ENCODE results near the gene DLG5.

The DLG5 gene

DNA sequence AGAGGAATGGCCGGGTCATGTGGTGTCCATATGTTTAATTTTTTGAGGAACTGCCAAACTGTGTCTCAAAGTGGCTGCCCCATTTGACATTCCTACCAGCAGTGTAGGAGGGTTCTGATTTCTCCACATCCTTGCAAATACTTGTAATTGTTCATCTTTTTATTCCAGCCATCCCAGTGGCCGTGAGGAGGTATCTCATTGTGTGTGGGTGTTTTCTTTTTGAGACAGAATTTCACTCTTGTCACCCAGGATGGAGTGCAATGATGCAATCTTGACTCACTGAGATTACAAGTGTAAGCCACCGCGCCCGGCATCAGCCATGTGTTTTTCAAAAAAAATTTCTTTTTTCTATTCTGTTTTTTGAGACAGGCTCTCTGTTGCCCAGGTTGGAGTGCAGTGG lies 38.7 kb upstream of the DLG5 start:
- TF ChIP-seq POLR2AphosphoS5 (IDR thresholded peaks at IDR 0.05; ENCODE audit: low read depth, low read length) (no peak), FOXP2 (optimal IDR thresholded peaks at IDR 0.05; ENCODE audit: borderline replicate concordance, extremely low read depth, extremely low read length, insufficient read depth) (no peak), SIN3A (IDR thresholded peaks at IDR 0.05; ENCODE audit: borderline replicate concordance, insufficient read depth, low read length) (no peak), TAF1 (IDR thresholded peaks at IDR 0.05; ENCODE audit: borderline replicate concordance, insufficient read depth, low read length) (no peak)
- TF ChIP-seq, protein P1, sequence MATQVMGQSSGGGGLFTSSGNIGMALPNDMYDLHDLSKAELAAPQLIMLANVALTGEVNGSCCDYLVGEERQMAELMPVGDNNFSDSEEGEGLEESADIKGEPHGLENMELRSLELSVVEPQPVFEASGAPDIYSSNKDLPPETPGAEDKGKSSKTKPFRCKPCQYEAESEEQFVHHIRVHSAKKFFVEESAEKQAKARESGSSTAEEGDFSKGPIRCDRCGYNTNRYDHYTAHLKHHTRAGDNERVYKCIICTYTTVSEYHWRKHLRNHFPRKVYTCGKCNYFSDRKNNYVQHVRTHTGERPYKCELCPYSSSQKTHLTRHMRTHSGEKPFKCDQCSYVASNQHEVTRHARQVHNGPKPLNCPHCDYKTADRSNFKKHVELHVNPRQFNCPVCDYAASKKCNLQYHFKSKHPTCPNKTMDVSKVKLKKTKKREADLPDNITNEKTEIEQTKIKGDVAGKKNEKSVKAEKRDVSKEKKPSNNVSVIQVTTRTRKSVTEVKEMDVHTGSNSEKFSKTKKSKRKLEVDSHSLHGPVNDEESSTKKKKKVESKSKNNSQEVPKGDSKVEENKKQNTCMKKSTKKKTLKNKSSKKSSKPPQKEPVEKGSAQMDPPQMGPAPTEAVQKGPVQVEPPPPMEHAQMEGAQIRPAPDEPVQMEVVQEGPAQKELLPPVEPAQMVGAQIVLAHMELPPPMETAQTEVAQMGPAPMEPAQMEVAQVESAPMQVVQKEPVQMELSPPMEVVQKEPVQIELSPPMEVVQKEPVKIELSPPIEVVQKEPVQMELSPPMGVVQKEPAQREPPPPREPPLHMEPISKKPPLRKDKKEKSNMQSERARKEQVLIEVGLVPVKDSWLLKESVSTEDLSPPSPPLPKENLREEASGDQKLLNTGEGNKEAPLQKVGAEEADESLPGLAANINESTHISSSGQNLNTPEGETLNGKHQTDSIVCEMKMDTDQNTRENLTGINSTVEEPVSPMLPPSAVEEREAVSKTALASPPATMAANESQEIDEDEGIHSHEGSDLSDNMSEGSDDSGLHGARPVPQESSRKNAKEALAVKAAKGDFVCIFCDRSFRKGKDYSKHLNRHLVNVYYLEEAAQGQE (IDR thresholded peaks at IDR 0.05; ENCODE audit: insufficient read depth in 1 of 2, low read depth in 2 of 2, low read length in 2 of 2): no peak

DNA sequence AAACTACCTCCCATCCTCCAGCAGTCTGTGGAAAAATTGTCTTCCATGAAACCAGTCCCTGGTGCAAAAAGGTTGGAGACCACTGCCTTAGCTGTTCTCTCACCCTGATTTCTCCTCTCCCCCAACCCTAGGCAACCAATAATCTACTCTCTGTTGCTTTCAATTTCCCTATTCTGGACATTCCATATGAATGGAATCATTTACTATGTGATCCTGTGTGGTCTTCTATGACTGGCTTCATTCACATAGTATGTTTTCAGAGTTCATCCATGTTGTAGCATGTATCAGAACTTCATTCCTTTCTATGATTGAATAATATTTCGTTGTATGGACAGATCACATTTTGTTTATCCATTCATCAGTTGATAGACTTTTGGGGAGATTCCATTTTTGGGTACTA lies 38.3 kb upstream of the DLG5 start:
- TF ChIP-seq TAF1 (IDR thresholded peaks at IDR 0.05; ENCODE audit: borderline replicate concordance, insufficient read depth, low read length) (no peak), POLR2AphosphoS5 (IDR thresholded peaks at IDR 0.05; ENCODE audit: low read depth, low read length) (no peak), FOXP2 (optimal IDR thresholded peaks at IDR 0.05; ENCODE audit: borderline replicate concordance, extremely low read depth, extremely low read length, insufficient read depth) (no peak), SIN3A (IDR thresholded peaks at IDR 0.05; ENCODE audit: borderline replicate concordance, insufficient read depth, low read length) (no peak)
- TF ChIP-seq, protein P1 (IDR thresholded peaks at IDR 0.05; ENCODE audit: insufficient read depth in 1 of 2, low read depth in 2 of 2, low read length in 2 of 2): no peak

DNA sequence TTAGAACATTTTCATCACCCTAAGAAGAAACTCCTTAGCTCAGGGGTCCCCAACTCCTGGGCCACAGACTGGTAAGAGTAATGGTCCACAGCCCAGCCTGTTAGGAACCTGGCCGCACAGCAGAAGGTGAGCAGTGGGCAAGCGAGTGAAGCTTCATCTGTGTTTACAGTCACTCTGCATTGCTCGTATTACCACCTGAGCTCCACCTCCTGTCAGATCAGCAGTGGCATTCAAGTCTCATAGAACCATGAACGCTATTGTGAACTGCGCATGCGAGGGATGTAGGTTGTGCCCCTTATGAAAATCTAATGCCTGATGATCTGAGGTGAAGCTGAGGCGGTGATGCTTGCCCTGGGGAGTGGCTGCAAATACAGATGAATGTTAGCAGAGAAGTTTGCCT lies 37.3 kb upstream of the DLG5 start:
- TF ChIP-seq SIN3A (IDR thresholded peaks at IDR 0.05; ENCODE audit: borderline replicate concordance, insufficient read depth, low read length): no peak
- TF ChIP-seq FOXP2 (optimal IDR thresholded peaks at IDR 0.05; ENCODE audit: borderline replicate concordance, extremely low read depth, extremely low read length, insufficient read depth): no peak
- no peak for TF ChIP-seq TAF1 (IDR thresholded peaks at IDR 0.05; ENCODE audit: borderline replicate concordance, insufficient read depth, low read length)
- no peak for TF ChIP-seq POLR2AphosphoS5 (IDR thresholded peaks at IDR 0.05; ENCODE audit: low read depth, low read length)
- TF ChIP-seq, protein P1 (IDR thresholded peaks at IDR 0.05; ENCODE audit: insufficient read depth in 1 of 2, low read depth in 2 of 2, low read length in 2 of 2): no peak

DNA sequence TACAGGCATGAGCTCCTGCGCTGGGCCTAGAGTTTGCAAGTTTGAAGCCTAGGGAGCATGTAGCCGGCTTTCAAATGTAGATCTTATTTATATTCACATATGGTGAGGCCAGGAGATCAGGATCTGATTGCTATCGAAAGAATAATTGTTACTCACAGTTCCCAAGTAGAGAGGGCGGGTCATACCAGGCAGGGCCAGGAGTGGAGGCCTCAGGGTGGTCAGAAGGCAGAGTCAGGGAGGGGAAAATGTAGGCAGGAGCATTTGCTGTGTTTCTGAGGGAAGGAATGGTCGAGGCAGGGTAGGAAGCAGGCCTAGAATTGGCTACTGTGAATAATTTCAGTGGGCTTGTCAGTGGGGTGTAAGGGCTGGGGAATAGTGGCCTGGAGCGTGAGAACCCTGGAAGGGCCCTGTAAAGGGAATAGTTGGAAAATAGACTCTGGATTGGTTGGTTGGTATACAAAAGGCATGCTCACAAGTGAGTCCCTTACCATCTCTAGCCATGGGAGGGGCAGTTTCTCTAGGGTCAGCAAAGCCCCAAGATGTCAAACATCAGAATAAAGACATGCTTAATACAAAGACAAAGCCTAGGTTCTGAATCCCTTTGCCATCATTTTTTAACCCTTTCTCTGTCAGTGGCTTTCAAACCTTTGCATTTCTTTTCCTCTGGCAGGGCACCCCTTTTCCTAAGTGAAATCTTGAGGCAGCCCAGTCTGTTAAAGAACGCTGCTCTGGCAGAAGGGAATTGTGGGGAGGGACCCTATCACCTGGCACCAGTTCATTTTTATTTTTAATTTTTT lies 36.0 kb upstream of the DLG5 start:
- TF ChIP-seq TAF1 (IDR thresholded peaks at IDR 0.05; ENCODE audit: borderline replicate concordance, insufficient read depth, low read length) (no peak), POLR2AphosphoS5 (IDR thresholded peaks at IDR 0.05; ENCODE audit: low read depth, low read length) (no peak), SIN3A (IDR thresholded peaks at IDR 0.05; ENCODE audit: borderline replicate concordance, insufficient read depth, low read length) (no peak), FOXP2 (optimal IDR thresholded peaks at IDR 0.05; ENCODE audit: borderline replicate concordance, extremely low read depth, extremely low read length, insufficient read depth) (no peak)
- TF ChIP-seq, protein P1 (IDR thresholded peaks at IDR 0.05; ENCODE audit: insufficient read depth in 1 of 2, low read depth in 2 of 2, low read length in 2 of 2): no peak

All from PFSK-1 (cell line).